Measurements from ENCODE around the gene SGTB. TPM values are rescaled to one million over a fixed set of nuclear protein-coding genes. Genes with fewer than 3 reads are reported as not detected.
"Not testable (repeated sequence)": the region's sequence is repeated elsewhere in the genome, so short reads cannot be mapped to it uniquely, and the experiment has no call there.

Gene SGTB
- total RNA-seq, 1 donor from 2014 or later: 35.9 TPM

GRCh38 chr5:65734196-65734775 is 12.4 kb upstream of the SGTB start:
- DNase-seq: not testable (repeated sequence)

DNA sequence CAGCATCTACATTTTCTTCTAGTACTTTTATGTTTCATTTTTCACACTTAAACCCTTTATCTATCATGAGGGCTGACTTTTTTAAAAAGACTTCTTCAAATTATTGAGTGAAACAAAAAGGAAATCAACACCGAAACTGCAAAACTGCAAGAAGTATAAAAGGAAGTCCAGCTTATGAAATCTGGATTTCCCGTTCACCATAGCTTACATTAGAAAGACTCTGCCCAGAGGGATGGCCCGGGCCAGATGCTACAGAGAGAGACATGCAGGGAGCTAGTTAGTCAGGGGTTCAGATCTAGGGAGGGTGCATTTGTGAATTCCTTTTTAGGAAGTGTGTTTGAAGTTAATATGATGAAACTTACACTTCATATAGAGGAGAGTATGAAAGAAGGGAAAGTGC is 10.1 kb upstream of the SGTB start:
- DNase-seq: not testable (repeated sequence)

- DNase-seq: no peak
Observed at GRCh38 chr5:65730910-65731309, 9.0 kb upstream of the SGTB start.

DNA sequence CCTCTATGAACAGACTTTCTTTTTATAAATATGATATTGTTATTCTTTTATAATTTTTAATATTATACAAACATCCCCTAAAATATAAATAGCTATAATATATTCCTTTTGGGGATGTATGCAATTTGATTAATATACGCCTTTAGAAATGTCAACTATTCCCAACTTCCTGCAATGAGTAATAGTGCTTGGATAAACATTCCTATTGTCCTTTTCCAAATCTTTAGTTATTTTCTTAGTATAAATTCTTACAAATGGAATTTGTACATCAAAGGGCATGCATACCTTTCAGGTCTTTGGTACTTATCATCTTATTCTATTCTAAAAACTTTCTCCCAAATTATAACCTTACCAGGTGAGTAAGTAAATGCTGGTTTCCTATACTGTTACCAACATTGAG is 6.3 kb upstream of the SGTB start:
- no peak for DNase-seq

DNA sequence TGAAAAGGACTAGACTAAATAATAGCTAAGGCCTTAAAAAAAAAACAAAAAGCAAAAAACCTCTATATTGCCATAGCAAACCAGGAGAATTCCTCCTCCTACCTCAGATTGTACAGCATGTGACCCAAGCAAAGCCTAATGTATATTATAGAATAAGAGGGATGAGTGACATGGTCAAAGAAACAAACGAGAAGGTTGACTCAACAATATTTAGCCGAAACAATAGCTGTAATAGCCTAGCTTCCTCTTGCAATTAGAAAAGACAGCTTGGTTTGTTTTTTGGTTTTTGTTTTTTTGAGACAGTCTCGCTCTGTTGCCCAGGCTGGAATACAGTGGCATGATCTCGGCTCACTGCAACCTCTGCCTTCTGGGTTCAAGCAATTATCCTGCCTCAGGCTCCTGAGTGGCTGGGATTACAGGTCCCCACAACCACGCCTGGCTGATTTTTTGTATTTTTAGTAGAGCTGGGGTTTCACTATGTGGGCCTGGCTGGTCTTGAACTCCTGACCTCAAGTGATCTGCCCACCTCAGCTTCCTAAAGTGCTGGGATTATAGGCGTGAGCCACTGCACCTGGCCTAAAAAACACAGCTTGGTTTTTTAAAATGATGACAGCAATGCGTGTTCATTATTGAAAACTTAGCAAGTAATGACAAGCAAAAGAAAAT is 5.7 kb upstream of the SGTB start:
- DNase-seq: no peak

GRCh38 chr5:65722575-65723403 is 880 bp upstream of the SGTB start:
- DNase-seq: peak; percentile 36

DNA sequence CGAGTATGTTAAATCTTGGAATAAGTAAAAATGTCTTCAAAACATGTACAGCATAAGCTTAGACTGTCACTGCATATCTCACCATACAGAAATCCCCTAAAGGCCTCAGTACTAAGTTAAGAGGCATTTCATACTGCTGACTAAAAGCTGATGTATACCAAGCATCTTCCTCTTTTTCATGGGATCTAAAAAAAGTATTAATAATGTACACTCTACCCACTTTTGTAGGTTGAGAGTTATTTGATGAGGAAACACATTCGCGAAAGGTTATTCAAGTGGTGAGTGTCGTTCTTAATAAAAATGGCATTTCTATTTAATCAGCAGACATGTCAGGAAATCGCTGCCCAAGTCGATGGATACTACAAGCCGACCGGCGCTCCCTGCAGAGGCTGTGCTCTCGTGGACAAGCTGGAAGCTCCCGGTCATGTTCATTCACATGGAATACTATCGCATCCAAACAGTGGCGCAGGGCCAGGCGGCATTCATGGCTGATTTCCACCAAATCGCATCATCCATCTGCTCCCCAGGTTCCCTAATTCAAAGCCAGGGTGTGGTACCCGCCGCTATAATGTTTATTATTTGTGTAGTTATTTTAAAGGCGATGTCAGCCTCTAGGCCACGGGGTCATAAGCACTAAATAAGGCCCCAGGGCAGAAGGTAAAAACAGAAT is 724 bp downstream of the SGTB start:
- peak; percentile 52 for DNase-seq

DNA sequence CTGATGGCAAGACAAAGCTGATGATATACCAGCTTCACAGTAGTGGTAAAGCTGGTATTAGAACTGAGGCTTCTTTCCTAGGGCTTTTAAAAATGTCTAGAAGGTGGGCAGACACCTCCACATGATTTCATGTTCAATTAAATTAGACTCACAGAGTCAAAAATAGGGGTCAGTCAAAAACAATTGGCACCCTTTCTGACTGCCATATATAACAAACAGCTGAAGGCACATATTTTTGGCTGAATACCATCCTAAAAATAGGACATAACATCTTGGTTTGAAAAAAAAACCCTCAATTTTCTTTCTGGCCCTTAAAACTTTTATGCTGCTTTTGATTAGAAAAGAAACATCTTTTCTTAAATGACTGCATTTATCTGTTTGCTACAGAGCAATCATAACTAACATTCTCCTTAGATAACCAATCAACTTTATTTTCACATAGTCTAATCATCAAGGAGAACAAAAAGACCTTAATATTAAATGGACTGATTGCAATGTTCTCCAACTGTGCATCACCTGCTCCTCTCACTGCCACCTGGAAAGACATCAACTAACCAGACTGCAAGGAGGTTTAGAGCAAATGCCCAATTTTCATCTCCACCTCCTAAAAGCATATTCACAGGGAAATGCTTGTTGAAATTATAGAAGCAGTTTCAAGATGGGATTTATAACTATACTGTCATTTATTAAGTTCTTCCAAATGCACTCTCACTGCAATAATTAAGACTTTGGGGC is 3.2 kb downstream of the SGTB start:
- DNase-seq: no peak

GRCh38 chr5:65708145-65708544 is 13.8 kb downstream of the SGTB start:
- DNase-seq: no peak

DNA sequence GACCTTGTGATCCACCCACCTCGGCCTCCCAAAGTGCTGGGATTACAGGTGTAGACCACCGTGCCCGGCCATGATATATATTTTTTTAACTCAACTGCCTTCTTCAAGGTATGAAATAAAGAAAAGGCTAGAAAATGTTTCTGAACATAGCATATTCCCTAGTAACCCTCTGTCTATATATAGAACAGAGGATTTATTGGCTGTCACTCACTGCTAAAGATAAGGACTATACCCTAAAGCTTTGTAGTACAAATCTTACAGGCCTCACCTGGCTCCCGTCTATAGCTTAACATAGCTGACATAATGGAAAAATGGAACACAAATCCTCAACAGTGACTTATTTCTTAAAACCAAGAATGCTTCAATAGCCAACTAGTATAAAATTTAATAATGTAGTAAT is 14.2 kb downstream of the SGTB start:
- DNase-seq: no peak

- no peak for DNase-seq
Observed at GRCh38 chr5:65704621-65705239, 17.2 kb downstream of the SGTB start.

DNA sequence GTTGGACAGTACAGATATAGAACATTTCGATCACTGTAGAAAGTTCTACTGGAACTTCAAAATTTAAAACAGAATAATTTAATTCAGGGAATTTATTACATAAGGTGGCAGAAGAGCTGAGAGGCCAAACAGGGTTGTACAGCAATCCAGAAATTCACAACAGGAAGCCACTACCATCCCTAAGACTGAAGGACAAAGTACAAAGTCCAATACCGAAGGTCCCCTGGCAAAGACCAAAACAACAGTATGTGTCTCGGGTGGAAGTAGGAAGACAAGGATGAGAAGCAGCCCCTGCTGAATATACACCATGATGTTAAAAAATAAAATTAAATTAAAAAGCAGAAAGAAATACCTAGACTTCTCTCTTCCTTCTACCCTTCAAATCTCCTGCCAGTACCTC is 19.9 kb downstream of the SGTB start:
- no peak for DNase-seq

GRCh38 chr5:65699338-65699737 is 22.6 kb downstream of the SGTB start:
- no peak for DNase-seq

DNA sequence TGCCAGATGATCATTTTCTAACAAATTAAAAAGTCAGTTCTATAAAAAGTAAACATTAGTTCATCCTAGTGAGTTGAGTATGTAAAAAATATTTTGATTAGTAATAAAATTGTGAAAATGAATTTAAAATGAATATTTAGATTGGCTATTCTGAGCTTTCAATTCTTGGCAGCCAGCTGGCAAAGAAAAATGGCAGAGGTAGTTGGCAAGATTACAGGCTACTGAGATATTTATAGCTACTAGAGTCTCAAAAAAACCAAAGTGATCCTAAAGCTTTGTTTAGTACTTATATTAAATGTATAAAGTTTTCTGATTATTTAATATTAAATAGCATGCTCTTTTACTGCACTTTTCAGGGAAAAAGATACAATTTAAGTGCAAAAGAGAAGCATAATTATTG is 25.0 kb downstream of the SGTB start:
- DNase-seq: no peak

- no peak for DNase-seq
Observed at GRCh38 chr5:65695896-65696295, 26.0 kb downstream of the SGTB start.

- no peak for DNase-seq
Observed at GRCh38 chr5:65695162-65695755, 26.6 kb downstream of the SGTB start.

DNA sequence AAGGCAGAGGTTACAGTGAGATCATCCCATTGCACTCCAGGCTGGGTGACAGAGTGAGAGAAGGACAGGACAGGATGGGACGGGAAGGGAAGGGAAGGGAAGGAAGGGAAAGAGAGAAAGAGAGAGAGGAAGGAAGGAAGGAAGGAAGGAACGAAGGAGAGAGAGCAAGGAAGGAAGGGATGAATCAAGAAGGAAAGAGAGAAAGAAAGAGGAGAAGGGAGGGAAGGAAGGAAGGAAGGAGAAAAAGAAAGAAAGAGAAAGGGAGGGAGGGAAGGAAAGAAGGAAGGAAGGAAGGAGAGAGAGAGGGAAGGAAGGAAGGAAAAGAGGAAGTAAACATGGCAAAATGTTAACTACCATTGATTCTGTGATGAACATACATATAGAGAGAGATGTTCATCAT is 28.8 kb downstream of the SGTB start:
- no peak for DNase-seq

DNA sequence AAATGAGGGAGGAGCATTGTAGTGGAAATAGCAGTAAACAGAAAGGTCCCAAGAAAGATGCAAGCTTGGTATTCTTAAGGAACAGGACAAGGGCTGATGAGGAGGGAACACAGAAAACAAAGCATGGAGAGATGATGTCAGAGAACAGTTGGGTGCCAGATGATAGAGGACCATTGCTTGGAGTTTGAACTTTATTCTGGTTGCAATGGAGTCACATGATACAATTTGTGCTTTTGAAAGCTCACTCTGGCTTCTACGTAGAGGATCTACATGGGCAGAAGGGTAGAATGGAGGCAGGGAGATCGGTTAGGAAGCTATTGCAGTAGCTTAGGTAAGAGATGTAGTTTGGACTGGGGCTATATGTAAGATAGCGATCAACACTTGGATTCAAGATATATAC is 39.8 kb downstream of the SGTB start:
- no peak for DNase-seq

DNA sequence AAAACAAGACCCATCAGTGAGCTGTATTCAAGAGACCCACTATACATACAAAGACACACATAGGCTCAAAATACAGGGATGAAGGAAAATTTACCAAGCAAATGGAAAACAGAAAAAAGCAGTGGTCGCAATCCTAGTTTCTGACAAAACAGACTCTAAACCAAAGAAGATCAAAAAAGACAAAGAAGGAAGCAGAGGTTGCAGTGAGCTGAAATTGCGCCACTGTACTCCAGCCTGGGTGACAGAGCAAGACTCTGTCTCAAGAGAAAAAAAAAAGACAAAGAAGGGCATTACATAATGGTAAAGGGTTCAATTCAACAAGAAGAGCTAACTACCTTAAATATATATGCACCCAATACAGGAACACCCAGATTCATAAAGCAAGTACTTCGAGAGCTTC is 45.9 kb downstream of the SGTB start:
- not testable (repeated sequence) for DNase-seq

GRCh38 chr5:65674749-65675148 is 47.2 kb downstream of the SGTB start:
- DNase-seq: no peak

DNA sequence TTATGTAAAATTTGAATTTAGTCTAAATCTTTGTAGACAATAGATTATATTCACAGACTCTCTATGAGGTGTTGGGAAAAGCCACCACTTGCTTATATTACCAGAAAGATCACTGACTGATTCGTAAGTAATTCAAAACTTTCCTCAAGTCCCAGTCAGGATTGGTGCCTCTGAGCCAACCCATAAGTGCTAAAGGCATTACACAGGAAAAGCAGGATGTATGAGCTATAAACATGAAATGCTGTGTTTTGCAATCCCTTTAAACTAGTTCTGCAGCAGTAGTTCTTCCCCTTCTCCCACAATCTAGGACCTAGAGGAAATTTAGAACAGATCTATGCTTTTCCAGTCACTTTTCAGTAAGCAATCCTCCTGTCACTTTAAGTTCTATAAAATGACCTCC is 49.1 kb downstream of the SGTB start:
- no peak for DNase-seq

Data from occipital lobe (tissue), 2 donors.